Brain microvascular endothelial cell (primary cell): ENCODE results near the gene HPCAL4.
A peak's percentile ranks its signal among the peaks of the same experiment; 100 is the strongest.

Experiments used
- DNase-seq: peaks from one replicate; pipeline ENCODE4 v3.0.0-alpha.2; 2020
- H3K27ac ChIP-seq: fragments of 250-450 bp; sonication (Bioruptor Pico); 2 replicates; pipeline ENCODE4 v1.5.1; 2020; ENCODE audit warnings: mild to moderate bottlenecking, moderate library complexity
- H3K27me3 ChIP-seq: fragments of 250-450 bp; sonication (Bioruptor Pico); replicated peaks from 2 replicates; pipeline ENCODE4 v1.5.1; 2020; ENCODE audit warnings: mild to moderate bottlenecking
- H3K36me3 ChIP-seq: fragments of 250-450 bp; sonication (Bioruptor Pico); replicated peaks from 2 replicates; pipeline ENCODE4 v1.5.1; 2020; ENCODE audit warnings: mild to moderate bottlenecking
- H3K4me3 ChIP-seq: 2 replicates; pipeline ENCODE4 v1.5.1; 2011; ENCODE audit warnings: low read depth, mild to moderate bottlenecking, control low read depth, low read length, moderate library complexity
- CTCF ChIP-seq: IDR thresholded peaks from 2 replicates; pipeline ENCODE4 v1.5.1; 2011; ENCODE audit warnings: low read depth, mild to moderate bottlenecking, moderate library complexity, low read length, control low read depth, inconsistent platforms; ENCODE audit errors: missing control alignments
- in situ Hi-C: cut with HindIII; loops from 2 replicates; pipeline ENCODE4 v1.10.0; 2017; ENCODE audit warnings: low sequenced_read_pairs, low pct_ligation_motif_present

Gene HPCAL4

GRCh38 chr1:39671433-39671792 lies 19.8 kb downstream of the HPCAL4 start:
- no peak for TF ChIP-seq CTCF
- Histone ChIP-seq H3K27me3 (peaks cover 33% of the 10 kb centered on the region), H3K36me3 (no peaks in the 10 kb centered on the region), H3K27ac (no peak overlapping the region), H3K4me3 (peak overlapping the region; percentile 46)
- no peak for DNase-seq
- in situ Hi-C loops, result no loop called here

- Histone ChIP-seq H3K27me3 (peaks cover 33% of the 10 kb centered on the region), H3K36me3 (no peaks in the 10 kb centered on the region), H3K27ac (no peak overlapping the region), H3K4me3 (no peak overlapping the region)
- in situ Hi-C loops, result no loop called here
- DNase-seq, result no peak
- no peak for TF ChIP-seq CTCF
Observed at GRCh38 chr1:39670689-39671088, 20.5 kb downstream of the HPCAL4 start.

- in situ Hi-C loops, result no loop called here
- peaks cover 33% of the 10 kb centered on the region for H3K27me3 ChIP-seq
Observed at GRCh38 chr1:39668894-39669293, 22.3 kb downstream of the HPCAL4 start.

GRCh38 chr1:39668111-39668510 lies 23.1 kb downstream of the HPCAL4 start:
- no peak overlapping the region for H3K4me3 ChIP-seq
- H3K27ac ChIP-seq, result no peak overlapping the region
- in situ Hi-C loops, result no loop called here
- H3K27me3 ChIP-seq, result peaks cover 32% of the 10 kb centered on the region
- no peak for DNase-seq
- H3K36me3 ChIP-seq, result no peaks in the 10 kb centered on the region
- TF ChIP-seq CTCF, result no peak

More at GRCh38 chr1:39668894-39669293, 22.3 kb downstream of the HPCAL4 start:
- Histone ChIP-seq H3K4me3 (no peak overlapping the region), H3K27ac (no peak overlapping the region), H3K36me3 (no peaks in the 10 kb centered on the region)
- no peak for DNase-seq
- no peak for TF ChIP-seq CTCF

GRCh38 chr1:39666772-39667171 lies 24.5 kb downstream of the HPCAL4 start:
- Histone ChIP-seq H3K27me3 (peaks cover 19% of the 10 kb centered on the region), H3K36me3 (no peaks in the 10 kb centered on the region), H3K4me3 (no peak overlapping the region), H3K27ac (no peak overlapping the region)
- TF ChIP-seq CTCF, result no peak
- in situ Hi-C loops, result no loop called here
- no peak for DNase-seq

- Histone ChIP-seq H3K4me3 (no peak overlapping the region), H3K27me3 (peaks cover 2% of the 10 kb centered on the region), H3K36me3 (no peaks in the 10 kb centered on the region), H3K27ac (no peak overlapping the region)
- TF ChIP-seq CTCF, result no peak
- in situ Hi-C loops, result no loop called here
- DNase-seq, result no peak
Observed at GRCh38 chr1:39663559-39663958, 27.7 kb downstream of the HPCAL4 start.
